Measurements from ENCODE around the gene OR10G8. TPM values are rescaled to one million over a fixed set of nuclear protein-coding genes. Genes with fewer than 3 reads are reported as not detected.

Gene OR10G8
- total and polyA plus RNA-seq, 2 of the 8 experiments (the other 6 are each of a cell fraction or from before 2014, with no cell fraction given) = not detected

DNA sequence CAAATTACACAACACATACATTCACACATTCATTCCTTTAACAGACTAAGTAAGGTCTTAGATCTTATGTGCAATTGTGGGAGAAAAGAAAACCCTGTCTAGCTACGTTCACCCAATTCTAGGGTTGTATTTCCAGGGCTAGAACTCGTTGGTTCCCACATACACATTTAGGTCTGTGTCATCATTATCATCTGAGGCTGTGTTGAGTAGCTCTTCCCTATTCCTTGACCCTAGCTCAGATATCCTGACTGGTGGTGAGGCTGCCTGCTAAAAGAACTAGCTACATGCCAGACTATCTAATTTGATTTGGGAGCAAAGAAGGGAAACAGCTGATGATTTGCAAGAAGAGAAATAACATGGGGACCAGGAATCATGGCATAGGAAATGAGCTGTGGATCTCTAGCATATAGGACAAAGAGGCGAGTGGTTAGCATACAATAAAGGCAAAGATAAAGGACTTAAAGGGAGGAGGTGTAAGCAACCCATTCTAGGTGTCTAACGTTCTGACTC lies 42.1 kb downstream of the OR10G8 start:
- Histone ChIP-seq H3K4ac (replicated peaks; ENCODE audit: insufficient read length, low read depth, low read length) (no peak overlapping the region), H4K91ac (replicated peaks; ENCODE audit: insufficient read length, low read length) (no peak overlapping the region), H3K56ac (replicated peaks; ENCODE audit: insufficient read length, low read depth, low read length) (no peak overlapping the region), H2BK5ac (ENCODE audit: low read depth, low read length) (no peak overlapping the region), H3K4me2 (ENCODE audit: insufficient read depth in 1 of 2, low read depth in 2 of 2, low read length in 2 of 2) (no peak overlapping the region), H2AK5ac (ENCODE audit: low read depth, low read length) (no peak overlapping the region), H3K18ac (ENCODE audit: extremely low read depth, low read length) (no peak overlapping the region), H3K9ac (replicated peaks in 1 of 4; ENCODE audit: extremely low read depth in 1 of 4, low read depth in 3 of 4, low read length in 3 of 4) (no peak overlapping the region), H2BK12ac (ENCODE audit: low read depth, low read length) (no peak overlapping the region), H3K9me3 (ENCODE audit: insufficient read depth in 2 of 2, low read depth in 1 of 2, low read length in 1 of 2) (no peaks in the 10 kb centered on the region), H2BK120ac (replicated peaks; ENCODE audit: low read depth, low read length) (no peak overlapping the region), H4K8ac (ENCODE audit: extremely low read depth, insufficient read depth, low read length) (no peak overlapping the region), H3K79me2 (ENCODE audit: control insufficient read depth in 1 of 2, insufficient read depth in 2 of 2, low read length in 2 of 2) (no peaks in the 10 kb centered on the region), H4K20me1 (replicated peaks in 1 of 2; ENCODE audit: control insufficient read depth in 1 of 2, insufficient read depth in 2 of 2, low read length in 2 of 2) (no peaks in the 10 kb centered on the region), H2AFZ (ENCODE audit: low read length) (no peak overlapping the region), H3K36me3 (ENCODE audit: control insufficient read depth in 2 of 4, insufficient read depth in 4 of 4, low read length in 3 of 4) (no peaks in the 10 kb centered on the region), H2BK20ac (ENCODE audit: low read length) (no peak overlapping the region), H3K23me2 (ENCODE audit: low read depth, low read length) (no peaks in the 10 kb centered on the region), H3K23ac (ENCODE audit: insufficient read length) (no peak overlapping the region), H3K4me1 (replicated peaks in 1 of 4; ENCODE audit: control insufficient read depth in 3 of 4, insufficient read depth in 4 of 4, low read length in 3 of 4) (peaks cover 0 to 3% (median 2%) of the 10 kb centered on the region in 4 experiments; a peak in 3 of 7 replicates), H3K27ac (ENCODE audit: low read depth, low read length) (no peak overlapping the region), H3K4me3 (ENCODE audit: extremely low read depth in 1 of 4, insufficient read depth in 2 of 4, low read depth in 3 of 4, low read length in 4 of 4) (no peak overlapping the region), H3K27me3 (replicated peaks in 1 of 4; ENCODE audit: control insufficient read depth in 3 of 4, extremely low read depth in 1 of 4, insufficient read depth in 3 of 4, low read length in 3 of 4) (no peaks in the 10 kb centered on the region), H4K5ac (ENCODE audit: insufficient read length, low read depth, low read length) (no peak overlapping the region), H3K79me1 (ENCODE audit: low read depth, low read length) (no peaks in the 10 kb centered on the region), H3K14ac (ENCODE audit: insufficient read length) (no peak overlapping the region), H2BK15ac (ENCODE audit: low read length) (no peak overlapping the region)
- WGBS, 2 experiments (ENCODE audit: extremely low coverage in 1 of 2, insufficient coverage in 1 of 2, insufficient read length in 1 of 2, insufficient replicate concordance in 2 of 2, low coverage in 1 of 2, low lambda C conversion rate in 2 of 2, missing lambda C conversion rate in 1 of 2) = 76% methylated on average over 4 of the region's 4 CpGs; no CpG with 5 or more reads in 1 of the 2 experiments
- CTCF ChIA-PET (ENCODE audit: partially characterized antibody) = interaction anchor here (0.7 to 6.7 kb wide), 19 partner anchors 9 to 415 kb away, joined by 3 to 43 read pairs (median 5); partner anchors contain the start of genes SCN3B and VWA5A
- POLR2A ChIA-PET (ENCODE audit: partially characterized antibody) = interaction anchor here (1.3 kb wide), 1 partner anchor 34 kb away, joined by 3 read pairs; no protein-coding TSS in a partner anchor
- no peak for FAIRE-seq
- no peak for DNase-seq (ENCODE audit: low read depth in 1 of 2, low spot score in 2 of 2)

All from H1 (cell line).